Measurements from ENCODE around the gene AP2A2. TPM values are rescaled to one million over a fixed set of nuclear protein-coding genes. Genes with fewer than 3 reads are reported as not detected.
A peak's percentile ranks its signal among the peaks of the same experiment; 100 is the strongest.

The AP2A2 gene
- total RNA-seq, 1 experiment from 2014 or later = 47.1 TPM

- TF ChIP-seq ARID4B (CRISPR knock-in tag; IDR thresholded peaks at IDR 0.05; ENCODE audit: borderline replicate concordance) (no peak), SP1 (CRISPR knock-in tag; conservative IDR thresholded peaks at IDR 0.05) (no peak), USF2 (CRISPR knock-in tag; IDR thresholded peaks at IDR 0.05) (no peak), ZNF138 (CRISPR knock-in tag; conservative IDR thresholded peaks at IDR 0.05) (no peak), NR1H2 (CRISPR knock-in tag; IDR thresholded peaks at IDR 0.05) (no peak), GRHL2 (CRISPR knock-in tag; IDR thresholded peaks at IDR 0.05; ENCODE audit: insufficient replicate concordance, severe bottlenecking) (no peak), ZSCAN18 (CRISPR knock-in tag; IDR thresholded peaks at IDR 0.05) (no peak), USF1 (CRISPR knock-in tag; IDR thresholded peaks at IDR 0.05) (no peak), ATF6 (CRISPR knock-in tag; IDR thresholded peaks at IDR 0.05) (no peak), FOXK1 (CRISPR knock-in tag; IDR thresholded peaks at IDR 0.05) (no peak)
Measured at GRCh38 chr11:926341-926916, 759 bp downstream of the AP2A2 start (continued).

GRCh38 chr11:927871-928270 lies 2.2 kb downstream of the AP2A2 start:
- DNase-seq (ENCODE audit: low spot score) = no peak
- no peaks in the 10 kb centered on the region for H3K27me3 Mint-ChIP-seq (ENCODE audit: low read depth)
- no peak overlapping the region for H3K27ac Mint-ChIP-seq
- peaks cover 35% of the 10 kb centered on the region for H3K4me1 Mint-ChIP-seq
- no peaks in the 10 kb centered on the region for H3K9me3 Mint-ChIP-seq
- H3K4me3 Mint-ChIP-seq = peak overlapping the region; percentile 12; the same call in 1 of the 2 replicates
- TF ChIP-seq ATF6 (CRISPR knock-in tag; IDR thresholded peaks at IDR 0.05) = no peak
- TF ChIP-seq IRF1 (CRISPR knock-in tag; IDR thresholded peaks at IDR 0.05) = no peak
- TF ChIP-seq NR1H2 (CRISPR knock-in tag; IDR thresholded peaks at IDR 0.05) = no peak
- no peak for TF ChIP-seq PRRX2 (CRISPR knock-in tag; IDR thresholded peaks at IDR 0.05)
- TF ChIP-seq AFF4 (CRISPR knock-in tag; IDR thresholded peaks at IDR 0.05; ENCODE audit: borderline replicate concordance) = no peak
- TF ChIP-seq NFYB (CRISPR knock-in tag; conservative IDR thresholded peaks at IDR 0.05; ENCODE audit: low read depth) = no peak
- TF ChIP-seq IRF2 (CRISPR knock-in tag; IDR thresholded peaks at IDR 0.05; ENCODE audit: borderline replicate concordance, low read depth) = no peak
- TF ChIP-seq TEAD4 (CRISPR knock-in tag; IDR thresholded peaks at IDR 0.05) = no peak
- TF ChIP-seq MXD4 (CRISPR knock-in tag; IDR thresholded peaks at IDR 0.05; ENCODE audit: borderline replicate concordance) = no peak
- no peak for TF ChIP-seq MYBL2 (CRISPR knock-in tag; IDR thresholded peaks at IDR 0.05)
- POLR2A ChIA-PET = no interaction called here
- no peaks in the 10 kb centered on the region for H3K36me3 Mint-ChIP-seq
- CTCF ChIA-PET = interaction anchor here (0.6 kb wide), 1 partner anchor 44 kb away, joined by 3 read pairs; no protein-coding TSS in a partner anchor
- ATAC-seq = no peak

Measured in WTC11 (cell line).